Measurements from ENCODE around the gene RPL12.

Gene RPL12

DNA sequence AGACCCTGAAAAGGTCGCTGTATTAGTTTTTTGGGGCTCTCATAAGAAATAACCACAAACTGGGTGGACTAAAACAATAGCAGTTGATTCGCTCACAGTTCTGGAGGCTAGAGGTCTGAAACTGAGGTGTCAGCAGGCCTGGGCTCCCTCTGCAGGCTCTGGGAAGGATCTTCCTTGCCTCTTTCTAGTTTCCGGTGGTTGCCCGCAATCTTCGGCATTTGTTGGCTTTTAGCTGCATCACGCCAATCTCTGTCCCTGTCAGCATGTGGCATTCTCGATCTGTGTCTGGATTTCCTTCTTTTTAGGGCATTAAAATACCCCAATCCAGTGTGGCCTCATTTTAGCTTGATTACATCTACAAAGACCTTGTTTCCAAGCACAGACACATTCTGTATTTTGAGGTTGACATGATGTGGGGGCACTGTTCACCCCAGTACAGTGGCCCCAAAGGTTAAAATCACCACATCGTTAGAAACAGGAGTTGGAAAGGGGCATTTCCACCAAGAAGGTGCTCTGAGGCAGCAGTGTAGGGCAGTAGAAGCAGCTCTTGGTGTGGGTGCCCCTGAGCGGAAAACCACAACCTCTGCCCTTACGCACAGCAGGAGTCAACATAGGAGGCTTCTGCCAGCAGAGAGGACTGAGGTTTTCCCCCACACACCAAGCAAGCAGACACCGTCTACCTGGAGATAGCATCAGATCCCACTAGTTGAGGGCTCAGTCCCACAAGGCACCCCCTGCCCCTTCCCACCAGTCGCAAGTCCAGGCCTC is 13.5 kb downstream of the RPL12 start:
- no peak for DNase-seq

DNA sequence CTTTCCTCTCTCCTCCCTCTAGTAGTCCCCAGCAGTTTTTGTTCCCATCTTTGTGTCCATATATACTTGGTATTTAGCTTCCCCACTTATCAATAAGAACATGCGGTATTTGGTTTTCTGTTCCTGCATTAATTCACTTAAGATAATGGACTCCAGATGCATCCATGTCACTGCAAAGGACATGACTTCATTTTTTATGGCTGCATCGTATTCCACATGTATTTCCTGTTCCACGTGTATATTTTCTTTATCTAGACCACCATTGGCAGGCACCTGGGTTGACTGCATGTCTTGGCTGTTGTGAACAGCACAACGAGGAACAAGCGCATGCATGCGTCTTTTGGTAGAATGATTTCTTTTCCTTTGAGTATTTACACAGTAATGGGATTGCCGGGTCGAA is 20.8 kb downstream of the RPL12 start:
- DNase-seq = no peak

DNA sequence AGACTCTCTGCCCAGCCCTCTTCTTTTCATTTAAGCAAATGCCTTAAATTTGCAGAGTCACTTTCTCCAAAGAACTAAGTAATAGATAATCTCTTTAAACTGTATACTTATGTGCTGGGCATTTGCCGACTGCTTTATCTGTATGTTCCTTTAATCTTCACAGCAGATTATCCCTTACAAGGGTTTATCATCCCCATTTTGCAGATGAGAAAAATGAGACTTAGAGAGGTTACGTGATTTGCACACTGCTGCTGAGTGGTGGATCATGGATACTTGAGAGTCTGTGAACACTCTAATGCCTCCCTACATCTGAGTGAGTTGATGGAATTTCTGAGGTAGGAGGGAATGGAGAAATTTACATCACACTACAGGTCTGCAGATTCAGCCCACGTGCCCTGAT is 22.9 kb downstream of the RPL12 start:
- DNase-seq = no peak

DNA sequence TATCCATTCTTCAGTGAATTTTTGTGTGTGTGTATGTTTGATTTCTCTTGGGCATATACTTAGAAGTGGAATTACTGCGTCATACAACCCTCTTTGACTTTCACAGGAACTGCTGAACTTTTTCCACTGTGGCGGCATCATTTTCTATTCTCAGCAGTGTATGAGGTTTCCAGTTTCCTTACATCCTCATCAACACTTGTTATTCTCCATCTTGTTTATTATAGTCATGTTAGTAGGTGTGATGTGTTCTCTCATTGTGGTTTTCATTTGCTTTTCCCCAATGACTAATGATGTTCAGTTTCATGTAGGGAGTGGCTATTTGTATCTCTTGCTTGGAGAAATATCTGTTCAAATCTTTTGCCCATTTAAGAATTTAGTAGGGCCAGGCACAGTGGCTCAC is 24.4 kb downstream of the RPL12 start:
- no peak for DNase-seq

DNA sequence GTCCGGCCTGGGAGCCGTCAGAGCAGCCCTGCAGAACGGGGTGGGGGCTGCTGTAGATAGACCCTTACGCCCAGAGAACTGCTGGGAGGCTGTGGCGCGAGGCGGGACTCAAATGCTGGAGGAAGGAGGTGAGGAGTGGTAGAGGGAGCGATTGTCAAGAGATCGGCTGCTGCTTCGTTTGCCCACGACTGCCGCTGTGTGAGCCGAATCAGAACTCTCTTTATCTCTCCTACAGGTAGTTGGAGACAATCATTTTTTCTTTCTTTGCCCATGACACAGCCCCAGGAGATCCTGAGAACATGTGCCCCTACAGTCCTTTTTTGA is 26.6 kb downstream of the RPL12 start:
- DNase-seq = no peak

DNA sequence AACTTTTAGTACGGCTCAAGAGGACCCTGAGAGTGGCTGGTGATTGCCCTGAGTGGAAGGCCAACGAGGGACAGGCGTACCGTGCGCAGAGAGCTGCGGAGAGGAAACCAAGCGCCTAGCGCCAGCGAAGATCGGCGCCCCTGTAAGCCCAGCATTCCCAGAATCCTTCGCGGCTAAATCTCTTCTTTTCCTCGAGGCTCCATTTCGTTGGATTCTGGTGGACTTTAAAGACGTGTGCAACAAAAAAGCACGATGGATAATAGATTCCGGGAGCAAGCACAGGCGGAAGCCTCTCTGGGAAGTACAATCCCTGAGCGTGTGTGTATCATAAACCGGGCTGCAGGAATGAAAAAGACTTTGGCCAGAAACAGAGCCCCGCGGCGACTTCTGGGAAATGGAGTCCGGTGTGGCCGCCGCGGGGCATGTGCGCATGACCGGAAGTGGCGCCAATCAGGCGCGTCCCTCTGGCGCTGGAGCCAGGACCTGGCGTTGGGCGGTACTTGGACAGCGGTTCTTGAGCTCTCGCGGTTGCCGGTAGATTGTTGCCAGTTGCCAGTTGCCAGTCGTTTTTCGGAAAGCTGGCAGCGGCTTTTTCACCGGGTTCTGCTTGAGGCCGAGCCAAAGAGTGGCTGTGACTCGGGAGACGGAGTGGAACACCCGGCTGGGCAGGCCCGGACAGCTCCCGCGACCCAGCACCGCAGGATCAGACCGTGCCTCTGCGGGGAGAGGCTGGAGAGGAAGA is 27.1 kb downstream of the RPL12 start, which contains the start of gene ZNF79:
ZNF79 (plus strand) TSS at position 449 of the 742 bp plus-strand sequence. CDS start 406 bp downstream, outside the sequence.
- peak; percentile 88 for DNase-seq

DNA sequence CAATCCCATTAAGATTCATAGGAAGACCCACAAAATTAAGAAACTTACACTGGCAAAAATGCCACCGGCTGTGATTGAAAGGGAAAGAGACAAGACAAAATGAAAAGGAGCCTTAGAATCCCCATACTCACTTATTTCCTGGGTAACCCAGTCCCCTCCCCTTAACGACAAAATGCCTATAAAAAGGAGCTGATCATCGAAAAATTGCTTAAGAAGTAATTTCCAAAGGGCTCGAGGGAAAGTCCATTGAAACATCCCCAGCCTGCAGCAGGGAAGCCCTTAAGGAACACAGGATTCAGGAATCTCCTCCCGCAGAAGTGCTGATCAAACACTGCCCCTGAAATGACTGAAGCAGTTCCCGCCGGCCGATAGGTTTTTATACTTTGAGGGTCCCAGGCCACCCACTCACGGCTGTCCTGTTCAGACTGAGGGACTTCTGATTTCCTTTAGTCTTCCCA is 27.7 kb downstream of the RPL12 start:
- peak; percentile 39 for DNase-seq

DNA sequence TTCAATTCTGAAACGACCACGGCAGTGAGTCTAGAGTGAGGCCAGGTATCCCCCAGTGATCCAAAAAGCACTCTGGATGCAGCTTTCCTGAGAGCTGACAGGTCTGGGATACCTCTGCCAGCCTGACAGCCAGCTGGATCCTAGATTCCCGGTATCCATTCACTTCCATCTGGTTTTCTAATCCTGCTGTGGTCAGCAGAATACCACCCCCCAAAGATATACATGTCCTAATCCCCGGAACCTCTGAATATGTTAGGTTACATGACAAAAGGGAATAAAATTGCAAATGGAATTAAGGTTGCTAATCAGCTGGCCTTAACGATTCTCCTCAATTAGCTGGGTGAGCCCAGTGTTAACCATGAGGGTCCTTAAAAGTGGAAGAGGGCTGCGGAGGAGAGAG is 28.4 kb downstream of the RPL12 start:
- no peak for DNase-seq

DNA sequence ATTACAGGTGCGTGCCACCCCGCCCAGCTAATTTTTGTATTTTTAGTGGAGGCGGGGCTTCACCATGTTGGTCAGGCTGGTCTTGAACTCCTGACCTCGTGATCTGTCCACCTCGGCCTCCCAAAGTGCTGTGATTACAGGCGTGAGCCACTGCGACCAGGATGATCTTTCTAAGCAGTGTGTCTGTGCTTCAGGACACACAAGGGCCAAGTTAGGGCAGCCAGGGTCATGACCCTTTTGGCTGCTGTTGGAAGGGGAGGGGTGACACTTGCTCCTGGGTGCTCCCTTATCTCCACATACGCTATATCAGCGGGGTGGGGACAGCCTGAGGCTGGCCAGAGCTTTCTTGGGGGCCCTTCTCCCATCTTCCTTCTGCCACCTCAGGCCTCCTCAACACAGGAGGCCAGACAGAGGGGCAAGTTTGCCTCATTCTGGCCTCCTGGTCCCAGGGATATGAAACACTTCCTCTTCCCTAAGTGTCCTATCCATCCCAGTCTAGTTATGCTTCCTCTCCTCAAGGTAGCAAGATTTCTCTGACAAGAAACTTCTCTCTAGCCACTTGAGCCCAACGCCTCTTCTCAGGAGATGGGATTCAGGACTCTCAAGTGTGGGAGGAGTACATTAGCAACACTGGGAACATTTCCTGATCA is 28.9 kb downstream of the RPL12 start:
- no peak for DNase-seq

DNA sequence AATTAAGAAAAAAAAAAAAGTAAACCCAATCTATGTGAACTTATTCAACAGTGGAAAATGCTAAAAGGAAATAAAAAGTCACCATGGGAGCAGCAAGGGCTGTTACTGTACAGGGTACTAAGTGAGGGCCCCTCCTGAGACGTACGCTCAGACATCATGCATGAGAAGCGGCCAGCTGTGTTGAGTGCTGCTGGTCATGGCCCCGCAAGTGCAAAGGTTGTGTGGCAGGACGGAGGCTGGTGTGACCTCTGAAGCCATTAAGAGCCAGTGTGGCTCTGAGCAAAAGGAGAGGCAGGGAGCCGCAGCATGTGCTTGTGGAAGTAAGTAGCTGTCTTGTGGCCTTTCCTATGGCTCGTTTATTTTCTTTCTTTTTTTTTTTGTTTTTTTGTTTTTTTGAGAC is 30.1 kb downstream of the RPL12 start:
- DNase-seq = no peak

DNA sequence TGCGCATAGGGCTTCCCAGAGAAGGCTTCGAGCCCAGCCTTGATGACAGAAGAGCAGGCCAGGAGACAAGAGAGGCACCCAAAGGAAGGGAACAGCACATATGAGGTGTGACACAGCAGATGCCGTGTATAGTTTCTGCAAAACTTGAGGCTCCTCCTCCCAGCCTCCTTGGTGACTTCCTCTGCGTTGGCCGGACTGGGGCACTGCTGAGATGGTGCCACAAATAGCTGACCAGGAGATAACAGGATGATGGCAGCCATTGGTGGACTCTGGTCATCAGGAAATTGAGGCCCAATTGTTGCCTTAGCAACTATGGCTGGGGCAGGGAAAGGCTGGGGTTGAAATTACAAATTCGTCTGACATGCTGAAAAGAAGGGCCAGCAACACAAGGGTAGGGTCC is 31.9 kb downstream of the RPL12 start:
- DNase-seq = no peak

DNA sequence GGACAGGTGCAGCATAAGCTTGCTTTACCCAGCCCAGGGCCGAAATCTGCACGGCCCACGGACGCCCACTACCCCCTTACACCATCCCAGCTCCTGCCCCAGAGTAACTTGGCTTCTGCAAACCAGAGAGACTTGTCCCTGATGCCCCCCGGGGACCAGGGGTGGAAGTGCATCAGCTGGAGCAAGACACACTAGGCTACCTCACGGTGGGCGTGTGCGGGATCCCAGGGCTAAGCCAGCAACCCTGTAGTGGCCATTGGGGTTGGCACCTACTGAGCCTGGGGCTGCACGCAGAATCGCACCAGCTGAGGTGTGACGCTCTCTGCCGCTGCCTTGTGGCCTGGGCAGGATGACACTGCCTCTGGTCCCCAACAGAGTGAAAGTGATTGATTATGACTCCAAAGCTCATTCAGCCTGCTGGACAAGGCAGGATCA is 33.2 kb downstream of the RPL12 start:
- DNase-seq = no peak

DNA sequence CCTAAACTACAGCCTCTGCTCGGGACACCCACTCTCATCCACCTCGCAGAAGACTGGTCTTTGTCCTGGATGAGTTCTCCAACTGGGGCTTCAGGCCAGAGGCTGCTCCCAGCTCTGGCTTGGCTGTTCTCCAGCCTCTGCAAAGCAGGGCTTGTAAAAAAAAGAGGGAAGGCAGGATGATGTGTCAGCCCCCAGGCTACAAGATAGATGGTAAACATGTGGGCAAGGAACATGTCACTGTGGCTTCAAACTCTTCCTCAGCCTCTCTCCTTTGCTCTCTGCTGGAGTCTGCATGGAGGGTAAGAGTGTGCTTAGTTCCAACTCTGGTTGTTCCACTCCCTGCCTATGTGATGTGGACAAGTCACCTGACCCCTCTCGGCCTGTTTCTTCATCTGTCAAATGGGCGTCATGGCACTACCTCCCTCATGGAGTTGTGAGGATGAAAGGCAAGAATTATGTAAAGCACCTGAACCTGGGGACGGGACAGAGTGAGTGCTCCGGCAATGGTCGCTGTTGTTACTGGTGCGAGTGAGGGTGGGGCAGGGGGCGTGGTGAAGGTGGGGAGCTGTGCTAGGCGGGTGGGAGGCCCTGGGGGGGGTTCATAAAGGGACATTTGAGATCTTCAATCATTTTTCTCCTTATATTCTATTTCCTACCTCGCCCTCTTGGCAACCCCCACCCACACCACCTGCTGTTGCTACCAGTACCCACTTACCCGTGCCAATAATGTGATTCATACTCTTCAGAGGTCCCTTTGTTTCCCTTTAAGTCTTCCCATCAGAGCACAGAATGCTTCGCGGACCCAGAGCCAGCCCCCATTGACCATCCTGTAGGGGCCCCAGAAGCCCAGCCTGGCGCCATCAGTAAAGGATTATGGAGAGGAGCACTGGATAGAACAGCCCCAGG is 33.8 kb downstream of the RPL12 start:
- DNase-seq = no peak

DNA sequence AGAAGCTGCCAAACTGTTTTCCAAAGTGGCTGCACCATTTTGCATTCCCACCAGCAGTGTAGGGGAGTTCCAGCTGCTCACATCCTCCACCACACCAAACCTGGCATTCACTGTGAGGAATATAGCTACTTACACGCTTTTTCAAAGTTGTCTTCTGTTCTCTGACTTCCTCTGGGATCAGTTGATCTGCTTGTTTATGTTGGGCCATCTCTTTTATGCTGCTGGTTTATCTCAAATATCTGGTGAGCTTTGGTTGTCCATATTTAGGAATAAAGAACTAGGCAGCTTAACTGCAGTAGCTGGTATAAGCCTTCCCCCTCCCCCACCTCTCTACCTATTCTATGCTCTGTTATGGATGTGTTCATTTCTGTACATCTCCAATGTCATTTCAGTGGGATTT is 35.5 kb downstream of the RPL12 start:
- DNase-seq = no peak

DNA sequence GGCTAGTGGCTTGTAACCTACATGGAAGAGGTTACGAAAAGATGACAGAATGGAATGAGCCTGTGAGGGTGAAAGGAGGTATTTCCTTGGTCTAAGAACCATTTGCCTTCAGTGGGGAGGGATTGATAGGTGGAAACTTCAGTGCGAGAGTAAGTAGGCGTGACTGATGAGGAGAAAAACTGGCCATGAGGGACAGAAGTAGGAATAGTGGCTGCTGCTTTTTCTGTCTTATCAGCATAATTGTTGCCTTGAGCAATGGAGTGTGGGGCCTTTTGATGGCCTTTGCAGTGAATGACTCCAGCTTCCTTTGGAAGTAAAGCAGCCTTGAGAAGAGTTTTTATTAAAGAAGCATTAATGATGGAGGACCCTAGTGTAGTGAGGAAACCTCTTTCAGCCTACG is 36.1 kb downstream of the RPL12 start:
- DNase-seq = no peak

DNA sequence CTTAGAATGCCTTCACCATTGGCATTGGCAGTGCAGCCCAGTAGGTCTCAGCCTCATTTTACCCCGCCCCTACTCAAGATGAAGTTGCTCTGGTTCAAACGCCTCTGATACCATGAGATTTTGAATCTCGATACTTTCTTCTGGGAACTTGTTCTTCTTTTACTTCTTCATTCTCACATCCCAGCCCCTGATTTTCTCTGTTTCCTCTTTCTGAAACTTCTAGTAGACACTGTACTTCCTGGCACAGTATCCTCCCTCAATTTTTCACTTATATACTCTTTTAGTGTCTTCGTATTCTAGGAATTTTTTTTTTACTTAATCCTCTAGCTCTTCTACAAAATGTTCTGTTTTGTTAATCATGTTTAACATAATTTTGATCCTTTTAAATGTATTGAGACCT is 40.1 kb downstream of the RPL12 start:
- no peak for DNase-seq

DNA sequence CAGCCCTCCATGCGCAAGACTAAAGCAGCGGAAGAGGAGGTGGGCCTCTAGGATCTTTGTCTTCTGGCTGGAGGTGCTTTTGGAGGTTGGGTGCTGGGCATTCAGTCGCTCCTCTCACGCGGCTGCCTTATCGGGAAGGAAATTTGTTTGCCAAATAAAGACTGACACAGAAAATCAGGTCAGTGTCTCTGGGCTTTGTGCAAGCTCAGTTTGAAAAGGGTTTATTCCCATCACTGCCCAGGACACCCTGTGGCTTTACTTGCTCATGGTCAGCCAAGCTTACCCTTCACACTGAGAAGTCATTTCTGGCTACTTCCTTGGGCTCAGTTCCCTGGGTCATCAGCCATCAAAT is 43.7 kb downstream of the RPL12 start:
- DNase-seq = no peak

DNA sequence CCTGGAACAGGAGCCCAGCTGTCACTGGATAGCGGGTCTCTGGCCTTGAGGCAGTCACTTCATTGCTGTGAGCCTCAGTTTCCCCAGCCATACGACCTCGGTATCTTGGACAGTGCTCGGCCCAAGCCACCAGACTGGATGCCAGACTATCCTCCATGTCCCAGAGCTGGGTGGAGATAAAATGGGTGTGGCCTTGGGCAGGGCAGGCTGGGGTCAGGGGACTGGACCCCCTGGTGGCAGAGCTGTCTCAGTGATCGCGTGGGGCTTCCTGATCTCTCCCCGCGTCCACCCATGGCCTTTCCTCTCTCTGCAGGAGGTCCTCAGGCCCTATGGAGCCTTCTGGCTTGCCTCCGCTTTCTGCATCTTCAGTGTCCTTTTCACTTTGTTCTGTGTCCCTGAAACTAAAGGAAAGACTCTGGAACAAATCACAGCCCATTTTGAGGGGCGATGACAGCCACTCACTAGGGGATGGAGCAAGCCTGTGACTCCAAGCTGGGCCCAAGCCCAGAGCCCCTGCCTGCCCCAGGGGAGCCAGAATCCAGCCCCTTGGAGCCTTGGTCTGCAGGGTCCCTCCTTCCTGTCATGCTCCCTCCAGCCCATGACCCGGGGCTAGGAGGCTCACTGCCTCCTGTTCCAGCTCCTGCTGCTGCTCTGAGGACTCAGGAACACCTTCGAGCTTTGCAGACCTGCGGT is 44.3 kb downstream of the RPL12 start:
- no peak for DNase-seq

DNA sequence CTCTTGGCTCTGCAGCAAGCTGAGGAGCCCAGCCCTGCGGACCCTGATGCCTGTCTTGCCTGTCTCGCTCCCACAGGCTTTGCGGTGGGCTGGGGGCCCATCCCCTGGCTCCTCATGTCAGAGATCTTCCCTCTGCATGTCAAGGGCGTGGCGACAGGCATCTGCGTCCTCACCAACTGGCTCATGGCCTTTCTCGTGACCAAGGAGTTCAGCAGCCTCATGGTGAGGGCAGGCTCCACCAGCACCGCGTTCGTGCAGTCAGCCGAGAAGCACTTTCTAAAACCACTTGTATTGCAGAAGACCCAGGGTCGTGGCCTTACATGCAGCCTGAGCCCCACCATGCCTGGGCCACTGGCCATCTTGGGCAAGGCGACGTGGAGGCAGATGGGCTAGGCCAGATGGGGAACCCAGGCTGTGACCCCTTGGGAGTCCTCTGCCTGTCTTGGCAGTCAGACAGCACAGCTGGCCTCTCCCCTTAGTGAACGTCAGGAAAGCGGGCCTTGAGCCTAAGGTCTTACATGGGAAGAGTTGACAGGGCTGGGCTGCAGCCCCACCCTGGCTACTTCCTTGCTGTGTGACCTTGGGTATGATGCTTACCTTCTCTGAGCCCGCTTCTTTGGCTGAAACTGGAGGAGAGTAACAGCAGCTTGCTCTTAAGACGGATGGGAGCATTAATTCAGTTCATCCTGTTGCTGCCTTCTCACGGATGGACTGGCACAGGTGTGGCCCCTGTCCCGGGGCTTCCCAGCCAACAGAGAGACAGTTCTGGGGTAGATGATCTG is 45.7 kb downstream of the RPL12 start:
- DNase-seq = peak; percentile 56

DNA sequence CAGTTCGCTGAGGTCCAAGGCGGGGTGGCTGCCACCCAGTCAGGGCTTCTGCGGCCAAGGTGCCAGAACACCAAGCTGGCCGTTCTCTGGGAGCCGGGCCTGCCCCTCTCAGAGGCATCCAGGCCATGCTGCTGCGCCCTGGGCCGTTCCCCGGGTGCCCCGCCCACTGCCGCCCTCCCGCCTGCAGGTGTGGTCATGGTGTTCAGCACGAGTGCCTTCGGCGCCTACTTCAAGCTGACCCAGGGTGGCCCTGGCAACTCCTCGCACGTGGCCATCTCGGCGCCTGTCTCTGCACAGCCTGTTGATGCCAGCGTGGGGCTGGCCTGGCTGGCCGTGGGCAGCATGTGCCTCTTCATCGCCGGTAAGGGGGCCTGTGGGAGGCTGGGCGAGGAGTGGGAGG is 46.6 kb downstream of the RPL12 start:
- DNase-seq = no peak

DNA sequence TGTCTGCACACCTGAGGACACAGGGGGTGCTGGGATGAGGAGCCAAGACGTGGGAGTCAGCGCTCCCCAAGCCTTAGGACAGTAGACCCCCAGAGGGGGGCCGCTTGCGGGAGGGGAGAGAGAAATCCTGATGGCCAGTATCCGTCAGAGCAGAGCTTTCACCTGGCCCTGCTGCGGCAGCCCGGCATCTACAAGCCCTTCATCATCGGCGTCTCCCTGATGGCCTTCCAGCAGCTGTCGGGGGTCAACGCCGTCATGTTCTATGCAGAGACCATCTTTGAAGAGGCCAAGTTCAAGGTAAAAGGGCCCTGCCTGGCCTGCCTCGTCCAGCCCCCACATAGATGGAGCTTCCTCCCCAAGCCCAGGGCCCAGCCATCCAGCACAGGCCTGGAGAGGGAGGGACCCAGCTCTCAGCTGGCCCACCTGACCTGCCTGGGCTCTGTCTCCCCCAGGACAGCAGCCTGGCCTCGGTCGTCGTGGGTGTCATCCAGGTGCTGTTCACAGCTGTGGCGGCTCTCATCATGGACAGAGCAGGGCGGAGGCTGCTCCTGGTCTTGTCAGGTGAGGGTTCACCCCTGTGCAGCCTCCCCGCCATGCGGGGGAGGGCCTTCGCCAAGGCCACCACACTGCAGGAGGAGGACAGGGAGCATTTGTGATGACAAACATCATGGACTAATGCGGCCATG is 47.6 kb downstream of the RPL12 start:
- no peak for DNase-seq

All from DMS 273 treated with DMSO at 0.1 percent for 48 hours (cell line).